GM18868 (cell line): Measurements from ENCODE around the gene CTSW.

ENCODE experiments used
- ATAC-seq: cut with Tn5 transposase; IDR thresholded peaks from one replicate; pipeline ENCODE4 v1.9.1; 2021; ENCODE audit warnings: mild to moderate bottlenecking, moderate library complexity; ENCODE audit not compliant: unreplicated experiment

The CTSW gene

GRCh38 chr11:65898656-65899355 is 19.2 kb downstream of the CTSW start:
- no peak for ATAC-seq

- ATAC-seq, result no peak
Observed at GRCh38 chr11:65899356-65900124, 19.9 kb downstream of the CTSW start.

GRCh38 chr11:65900125-65900898 is 20.7 kb downstream of the CTSW start, which contains the start of gene FOSL1:
TSS of gene FOSL1 (minus strand) at chr11:65900388. CDS start at chr11:65900339, 49 bp downstream.
- ATAC-seq, result peak; percentile 85

- no peak for ATAC-seq
Observed at GRCh38 chr11:65900899-65901180, 21.2 kb downstream of the CTSW start.

GRCh38 chr11:65903068-65903481 is 23.4 kb downstream of the CTSW start:
- no peak for ATAC-seq

GRCh38 chr11:65903715-65904114 is 24.1 kb downstream of the CTSW start:
- no peak for ATAC-seq

- no peak for ATAC-seq
Observed at GRCh38 chr11:65906602-65907001, 27.0 kb downstream of the CTSW start.

GRCh38 chr11:65907878-65908277 is 28.2 kb downstream of the CTSW start:
- ATAC-seq, result no peak

- no peak for ATAC-seq
Observed at GRCh38 chr11:65911682-65912568, 32.3 kb downstream of the CTSW start.

- no peak for ATAC-seq
Observed at GRCh38 chr11:65912845-65913244, 33.2 kb downstream of the CTSW start.

- no peak for ATAC-seq
Observed at GRCh38 chr11:65915101-65915820, 35.6 kb downstream of the CTSW start.

GRCh38 chr11:65915821-65916251 is 36.2 kb downstream of the CTSW start:
- no peak for ATAC-seq

GRCh38 chr11:65916391-65916790 is 36.8 kb downstream of the CTSW start:
- ATAC-seq, result no peak

- ATAC-seq, result no peak
Observed at GRCh38 chr11:65917077-65917433, 37.4 kb downstream of the CTSW start.

GRCh38 chr11:65917434-65918210 is 38.0 kb downstream of the CTSW start:
- ATAC-seq, result no peak

- ATAC-seq, result peak; percentile 51
Observed at GRCh38 chr11:65918211-65919140, 38.8 kb downstream of the CTSW start, which contains the start of gene C11orf68. TSS of gene C11orf68 (minus strand) at chr11:65919062. CDS start at chr11:65919031, 31 bp downstream.

- peak; percentile 84 for ATAC-seq
Observed at GRCh38 chr11:65919141-65919572, 39.5 kb downstream of the CTSW start, which contains the start of gene DRAP1. TSS of gene DRAP1 (plus strand) at chr11:65919426. CDS start at chr11:65919502, 76 bp downstream.
